K562 (cell line): ENCODE results near the gene KRT28. TPM values are rescaled to one million over a fixed set of nuclear protein-coding genes. Genes with fewer than 3 reads are reported as not detected.
A peak's percentile ranks its signal among the peaks of the same experiment; 100 is the strongest.

Experiments used
- ATAC-seq: fragments of 200-7000 bp; cut with Tn5 transposase; 3 replicates; pipeline ENCODE4 v1.9.1; 2020; ENCODE audit warnings: moderate library complexity
- BruUV-seq: library from RNA; stranded (reverse); fragments of 400-500 nt; replicated peaks from 2 replicates; lab custom pipeline; 2021; lab: Mats Ljungman, UMichigan
- CTCF ChIA-PET: fragments of 300-600 bp; formaldehyde crosslinking; extraction: SDS; loops from one replicate; lab custom pipeline; 2021; ENCODE audit warnings: low intra/inter-chr PET ratio; lab: Yijun Ruan, JAX
- POLR2A ChIA-PET: fragments of 300-600, 350-650 bp; sonication (Branson Sonifier 250); formaldehyde crosslinking; extraction: SDS; loops from one replicate; lab custom pipeline; 2021; ENCODE audit warnings: antibody characterized with exemption, inconsistent platforms; lab: Yijun Ruan, JAX
- DNase-seq, 4 experiments: peaks; one replicate each; pipeline versions ENCODE4 v3.0.0 to v3.0.0-alpha.2; 2011 to 2018; ENCODE audit warnings: low spot score in 3 of 4, mixed read lengths in 3 of 4; ENCODE audit errors: extremely low read depth in 1 of 4
- FAIRE-seq: peaks from 2 replicates; lab custom pipeline; 2011; peaks lifted over from hg19 to GRCh38; lab: Jason Lieb, UNC
- H2AFZ ChIP-seq: 2 replicates; pipeline ENCODE4 v1.6.0; 2011; ENCODE audit warnings: low read depth, low read length, control low read depth, inconsistent platforms
- H3K27ac ChIP-seq: fragments of 200-600 bp; 3 replicates; pipeline ENCODE4 v1.8.0; 2011; ENCODE audit warnings: low read depth, mild to moderate bottlenecking, control low read depth, inconsistent platforms, low read length, moderate library complexity, mixed read lengths; ENCODE audit errors: extremely low read depth
- H3K27me3 ChIP-seq, 2 experiments: fragments of 300-600 bp in 1 of 2; 2 replicates in 1 of 2; 3 replicates in 1 of 2; pipeline versions ENCODE4 v1.6.0 to v1.8.0; 2011; ENCODE audit warnings: inconsistent platforms in 2 of 2, low read length in 2 of 2, mild to moderate bottlenecking in 1 of 2, mixed read lengths in 1 of 2, moderate library complexity in 1 of 2; ENCODE audit not compliant: control insufficient read depth in 2 of 2, insufficient read depth in 2 of 2
- H3K36me3 ChIP-seq: fragments of 300-600 bp; 3 replicates; pipeline ENCODE4 v1.8.0; 2011; ENCODE audit warnings: mild to moderate bottlenecking, low read length, inconsistent platforms; ENCODE audit not compliant: control insufficient read depth, insufficient read depth
- H3K4me1 ChIP-seq, 2 experiments: fragments of 200-600 bp in 1 of 2; replicated peaks in 1 of 2; 2 replicates in 1 of 2; 3 replicates in 1 of 2; pipeline versions ENCODE4 v1.5.1 to v1.8.0; 2011; ENCODE audit warnings: inconsistent platforms in 2 of 2, low read length in 2 of 2, mild to moderate bottlenecking in 1 of 2, mixed read lengths in 1 of 2, moderate library complexity in 1 of 2; ENCODE audit not compliant: control insufficient read depth in 2 of 2, insufficient read depth in 2 of 2
- H3K4me2 ChIP-seq: 2 replicates; pipeline ENCODE4 v1.6.1; 2011; ENCODE audit warnings: low read length, control low read depth, inconsistent platforms, mixed read lengths; ENCODE audit not compliant: insufficient read depth
- H3K4me3 ChIP-seq: fragments of 200-600 bp; sonication (generic), shearing (Covaris generic); 2 replicates; pipeline ENCODE4 v1.5.1; 2016; ENCODE audit warnings: control low read depth, inconsistent platforms
- H3K79me2 ChIP-seq: fragments of 200-600 bp; 3 replicates; pipeline ENCODE4 v1.8.0; 2011; ENCODE audit warnings: low read length, inconsistent platforms; ENCODE audit not compliant: control insufficient read depth, insufficient read depth
- H3K9ac ChIP-seq, 2 experiments: 2 replicates each; pipeline versions ENCODE4 v1.6.0 to v1.6.1; 2011; ENCODE audit warnings: low read depth in 2 of 2, low read length in 2 of 2, control low read depth in 1 of 2, inconsistent platforms in 1 of 2, mild to moderate bottlenecking in 1 of 2, mixed read lengths in 1 of 2; ENCODE audit not compliant: insufficient read depth in 1 of 2
- H3K9me1 ChIP-seq: one replicate; pipeline ENCODE4 v1.6.0; 2011; ENCODE audit warnings: inconsistent platforms, mild to moderate bottlenecking, low read length, moderate library complexity; ENCODE audit not compliant: control insufficient read depth, insufficient read depth
- H3K9me3 ChIP-seq: replicated peaks from 2 replicates; pipeline ENCODE4 v1.5.1; 2011; ENCODE audit warnings: low read depth, low read length, inconsistent platforms; ENCODE audit not compliant: control insufficient read depth, insufficient read depth
- H4K20me1 ChIP-seq: replicated peaks from 2 replicates; pipeline ENCODE4 v1.6.1; 2011; ENCODE audit warnings: low read length, inconsistent platforms, mixed read lengths; ENCODE audit not compliant: control insufficient read depth, insufficient read depth
- HNRNPLL ChIP-seq: fragments of 200-400 bp; formaldehyde crosslinking; IDR thresholded peaks from 2 replicates; pipeline ENCODE4 v1.6.1; 2017; ENCODE audit warnings: low read length, low read depth, mild to moderate bottlenecking; ENCODE audit not compliant: poor library complexity, severe bottlenecking
- NFIC ChIP-seq: fragments of 450-650 bp; IDR thresholded peaks from 2 replicates; pipeline ENCODE4 v1.6.1; 2017; ENCODE audit warnings: mild to moderate bottlenecking, inconsistent platforms
- WGBS: fragments of 100-300 bp; shearing (Covaris generic); methylation state at CpG from one replicate; pipeline ENCODE4 v1.1.6; 2016; ENCODE audit warnings: low coverage, mixed read lengths; ENCODE audit not compliant: insufficient coverage; ENCODE audit errors: missing lambda C conversion rate; 5-methylcytosine and 5-hydroxymethylcytosine counted together
- in situ Hi-C: fragments of 300-500 bp; cut with MboI; formaldehyde crosslinking; loops from 4 replicates; pipeline ENCODE4 v1.15.0; 2018; ENCODE audit warnings: inconsistent platforms, mixed read lengths
- intact Hi-C: fragments of 100-400 bp; cut with micrococcal nuclease; formaldehyde crosslinking; loops from 2 replicates; pipeline ENCODE4 v1.14.2; 2022
- polyA plus RNA-seq, 8 experiments: library from polyadenylated mRNA; depleted of rRNA in 4 of 8; stranded (reverse) in 5 of 8; unstranded in 3 of 8; fragments of >200 nt; fragmentation: Nextera tagmentation in 2 of 8; fragmentation: Illumina TruSeq in 1 of 8; extraction: Ambion mirVana in 2 of 8; extraction: Trizol in 1 of 8; gene quantifications; 2 replicates each; pipeline versions ENCODE4 v1.2.1 to v1.2.3, GENCODE V29; 2011 to 2014; ENCODE audit warnings: inconsistent platforms in 1 of 8, missing spikeins in 1 of 8
- total RNA-seq, 7 experiments: library from RNA; depleted of rRNA in 6 of 7; stranded (reverse); fragments of >200 nt in 6 of 7; fragmentation: Illumina TruSeq in 2 of 7; extraction: Trizol in 2 of 7; gene quantifications; 2 replicates each; pipeline versions ENCODE4 v1.2.1 to v1.2.3, GENCODE V29; 2011 to 2021; ENCODE audit warnings: low replicate concordance in 1 of 7
- TF ChIP-seq, protein P1 (sequence below), 2 experiments: fragments of 250-450 bp in 1 of 2; fragments of 450-650 bp in 1 of 2; sonication (Bioruptor Pico) in 1 of 2; IDR thresholded peaks; 2 replicates each; pipeline versions ENCODE4 v1.6.1 to v1.8.0; 2016 to 2021; ENCODE audit warnings: mild to moderate bottlenecking in 2 of 2, moderate library complexity in 2 of 2, missing compliant biosample characterization in 1 of 2, missing genetic modification characterization in 1 of 2

The KRT28 gene
- total and polyA plus RNA-seq, 9 of the 15 experiments (the other 6 are each of a cell fraction or from before 2014, with no cell fraction given): not detected

DNA sequence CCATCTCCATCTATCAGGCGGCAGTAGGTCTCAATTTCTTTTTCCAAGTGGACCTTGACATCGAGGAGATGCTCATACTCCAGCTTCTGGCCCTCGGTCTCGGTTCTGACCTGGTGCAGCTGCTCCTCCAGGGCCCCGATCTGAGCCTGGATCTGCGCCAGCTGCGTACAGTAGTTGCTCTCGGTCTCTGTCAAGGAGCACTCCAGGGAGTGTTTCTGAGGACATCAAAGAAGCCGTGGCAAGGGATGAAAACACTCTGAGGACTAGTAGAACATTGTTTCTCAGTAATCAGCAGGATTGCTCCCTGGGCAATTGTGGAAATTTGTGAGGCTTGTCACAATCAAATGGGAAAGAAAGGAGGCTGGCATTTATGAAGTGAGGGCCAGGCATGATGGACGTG, 5.9 kb downstream of the KRT28 start:
- Histone ChIP-seq H3K4me1 (peaks cover 0 to 5% of the 10 kb centered on the region in 2 experiments; a peak in 1 of 5 replicates), H3K9me1 (no peaks in the 10 kb centered on the region), H3K4me3 (no peak overlapping the region), H2AFZ (no peak overlapping the region), H3K27ac (no peak overlapping the region), H4K20me1 (no peaks in the 10 kb centered on the region), H3K36me3 (no peaks in the 10 kb centered on the region), H3K9ac (no peak overlapping the region), H3K9me3 (no peaks in the 10 kb centered on the region), H3K79me2 (no peaks in the 10 kb centered on the region), H3K4me2 (no peak overlapping the region), H3K27me3 (peaks cover 25 to 37% of the 10 kb centered on the region in 2 experiments)
- TF ChIP-seq HNRNPLL (peak; percentile 62), NFIC (peak; percentile 35; the same call in 1 of the 2 replicates)
- TF ChIP-seq, protein P1, sequence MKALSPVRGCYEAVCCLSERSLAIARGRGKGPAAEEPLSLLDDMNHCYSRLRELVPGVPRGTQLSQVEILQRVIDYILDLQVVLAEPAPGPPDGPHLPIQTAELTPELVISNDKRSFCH (CRISPR knock-in tag; IDR thresholded peaks at IDR 0.05): no peak
- TF ChIP-seq, protein P1 (tag; IDR thresholded peaks at IDR 0.05): no peak
- BruUV-seq: no TSS peak
- POLR2A ChIA-PET: no interaction called here
- in situ Hi-C loops: loop anchor here (5.0 kb wide), 1 partner anchor 177 kb away; no protein-coding TSS in a partner anchor
- no peak for DNase-seq
- WGBS: 2% methylated on average over 10 of the region's 10 CpGs
- no peak for FAIRE-seq
- CTCF ChIA-PET: no interaction called here
- intact Hi-C loops: no loop called here
- ATAC-seq: no peak
